ENCODE data around the gene MID1IP1.

Gene MID1IP1

GRCh38 chrX:38805432-38806389 lies 4.5 kb downstream of the MID1IP1 start:
- TF ChIP-seq NFIC (IDR thresholded peaks at IDR 0.05) (no peak), TCF12 (IDR thresholded peaks at IDR 0.05; ENCODE audit: low read depth) (no peak), EGR1 (IDR thresholded peaks at IDR 0.05) (no peak), FOXM1 (IDR thresholded peaks at IDR 0.05; ENCODE audit: borderline replicate concordance, low read depth) (no peak), TEAD4 (IDR thresholded peaks at IDR 0.05) (no peak), TAF1 (IDR thresholded peaks at IDR 0.05; ENCODE audit: low read depth) (no peak), USF1 (IDR thresholded peaks at IDR 0.05) (no peak), EP300 (IDR thresholded peaks at IDR 0.05; ENCODE audit: borderline replicate concordance) (no peak), CEBPB (IDR thresholded peaks at IDR 0.05) (no peak), RAD21 (IDR thresholded peaks at IDR 0.05; ENCODE audit: low read depth) (no peak), YY1 (IDR thresholded peaks at IDR 0.05; ENCODE audit: low read depth) (no peak), ZBTB7A (IDR thresholded peaks at IDR 0.05; ENCODE audit: low read depth) (no peak), CREB1 (IDR thresholded peaks at IDR 0.05; ENCODE audit: low read depth) (no peak)
- TF ChIP-seq, protein P1, sequence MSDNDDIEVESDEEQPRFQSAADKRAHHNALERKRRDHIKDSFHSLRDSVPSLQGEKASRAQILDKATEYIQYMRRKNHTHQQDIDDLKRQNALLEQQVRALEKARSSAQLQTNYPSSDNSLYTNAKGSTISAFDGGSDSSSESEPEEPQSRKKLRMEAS (IDR thresholded peaks at IDR 0.05) = no peak
- TF ChIP-seq, protein P2, sequence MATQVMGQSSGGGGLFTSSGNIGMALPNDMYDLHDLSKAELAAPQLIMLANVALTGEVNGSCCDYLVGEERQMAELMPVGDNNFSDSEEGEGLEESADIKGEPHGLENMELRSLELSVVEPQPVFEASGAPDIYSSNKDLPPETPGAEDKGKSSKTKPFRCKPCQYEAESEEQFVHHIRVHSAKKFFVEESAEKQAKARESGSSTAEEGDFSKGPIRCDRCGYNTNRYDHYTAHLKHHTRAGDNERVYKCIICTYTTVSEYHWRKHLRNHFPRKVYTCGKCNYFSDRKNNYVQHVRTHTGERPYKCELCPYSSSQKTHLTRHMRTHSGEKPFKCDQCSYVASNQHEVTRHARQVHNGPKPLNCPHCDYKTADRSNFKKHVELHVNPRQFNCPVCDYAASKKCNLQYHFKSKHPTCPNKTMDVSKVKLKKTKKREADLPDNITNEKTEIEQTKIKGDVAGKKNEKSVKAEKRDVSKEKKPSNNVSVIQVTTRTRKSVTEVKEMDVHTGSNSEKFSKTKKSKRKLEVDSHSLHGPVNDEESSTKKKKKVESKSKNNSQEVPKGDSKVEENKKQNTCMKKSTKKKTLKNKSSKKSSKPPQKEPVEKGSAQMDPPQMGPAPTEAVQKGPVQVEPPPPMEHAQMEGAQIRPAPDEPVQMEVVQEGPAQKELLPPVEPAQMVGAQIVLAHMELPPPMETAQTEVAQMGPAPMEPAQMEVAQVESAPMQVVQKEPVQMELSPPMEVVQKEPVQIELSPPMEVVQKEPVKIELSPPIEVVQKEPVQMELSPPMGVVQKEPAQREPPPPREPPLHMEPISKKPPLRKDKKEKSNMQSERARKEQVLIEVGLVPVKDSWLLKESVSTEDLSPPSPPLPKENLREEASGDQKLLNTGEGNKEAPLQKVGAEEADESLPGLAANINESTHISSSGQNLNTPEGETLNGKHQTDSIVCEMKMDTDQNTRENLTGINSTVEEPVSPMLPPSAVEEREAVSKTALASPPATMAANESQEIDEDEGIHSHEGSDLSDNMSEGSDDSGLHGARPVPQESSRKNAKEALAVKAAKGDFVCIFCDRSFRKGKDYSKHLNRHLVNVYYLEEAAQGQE (IDR thresholded peaks at IDR 0.05; ENCODE audit: low read depth) = no peak

- TF ChIP-seq, protein P1 (IDR thresholded peaks at IDR 0.05) = no peak
- no peak for TF ChIP-seq TCF12 (IDR thresholded peaks at IDR 0.05; ENCODE audit: low read depth)
- no peak for TF ChIP-seq YY1 (IDR thresholded peaks at IDR 0.05; ENCODE audit: low read depth)
- no peak for TF ChIP-seq TAF1 (IDR thresholded peaks at IDR 0.05; ENCODE audit: low read depth)
- TF ChIP-seq EGR1 (IDR thresholded peaks at IDR 0.05) = no peak
Measured at GRCh38 chrX:38806875-38807621, 5.8 kb downstream of the MID1IP1 start.

DNA sequence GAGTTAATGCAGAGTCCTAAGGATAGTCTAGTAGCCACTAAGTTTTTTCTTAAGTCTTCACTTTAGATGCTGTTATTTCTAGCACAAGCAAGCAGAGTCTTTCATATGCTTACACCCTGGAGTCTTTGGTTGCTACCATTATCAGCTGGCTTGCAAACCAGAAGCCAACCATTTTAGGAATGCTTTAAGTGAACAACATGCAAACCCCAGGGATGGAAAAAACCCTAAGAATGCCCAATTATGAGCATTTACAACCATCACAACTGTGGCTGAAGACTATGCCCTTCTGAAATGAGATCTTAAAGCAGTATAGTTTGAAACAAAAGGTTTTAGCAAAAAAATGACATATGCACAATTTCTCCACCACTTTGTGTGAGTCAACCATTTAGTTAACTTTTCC lies 6.6 kb downstream of the MID1IP1 start:
- TF ChIP-seq FOXM1 (IDR thresholded peaks at IDR 0.05; ENCODE audit: borderline replicate concordance, low read depth) (no peak), TAF1 (IDR thresholded peaks at IDR 0.05; ENCODE audit: low read depth) (no peak), USF1 (IDR thresholded peaks at IDR 0.05) (no peak), TEAD4 (IDR thresholded peaks at IDR 0.05) (no peak), EP300 (IDR thresholded peaks at IDR 0.05; ENCODE audit: borderline replicate concordance) (no peak), TCF12 (IDR thresholded peaks at IDR 0.05; ENCODE audit: low read depth) (no peak), RAD21 (IDR thresholded peaks at IDR 0.05; ENCODE audit: low read depth) (no peak), NFIC (IDR thresholded peaks at IDR 0.05) (no peak)
- TF ChIP-seq, protein P1 (IDR thresholded peaks at IDR 0.05) = no peak
- TF ChIP-seq, protein P2 (IDR thresholded peaks at IDR 0.05; ENCODE audit: low read depth) = no peak

- TF ChIP-seq FOXM1 (IDR thresholded peaks at IDR 0.05; ENCODE audit: borderline replicate concordance, low read depth) = no peak
- TF ChIP-seq TCF12 (IDR thresholded peaks at IDR 0.05; ENCODE audit: low read depth) = no peak
- TF ChIP-seq USF1 (IDR thresholded peaks at IDR 0.05) = no peak
- TF ChIP-seq EGR1 (IDR thresholded peaks at IDR 0.05) = no peak
- TF ChIP-seq RAD21 (IDR thresholded peaks at IDR 0.05; ENCODE audit: low read depth) = no peak
- TF ChIP-seq TEAD4 (IDR thresholded peaks at IDR 0.05) = no peak
- TF ChIP-seq, protein P2 (IDR thresholded peaks at IDR 0.05; ENCODE audit: low read depth) = no peak
- TF ChIP-seq, protein P1 (IDR thresholded peaks at IDR 0.05) = no peak
- TF ChIP-seq CEBPB (IDR thresholded peaks at IDR 0.05) = no peak
- TF ChIP-seq TAF1 (IDR thresholded peaks at IDR 0.05; ENCODE audit: low read depth) = no peak
- no peak for TF ChIP-seq CREB1 (IDR thresholded peaks at IDR 0.05; ENCODE audit: low read depth)
- no peak for TF ChIP-seq YY1 (IDR thresholded peaks at IDR 0.05; ENCODE audit: low read depth)
- no peak for TF ChIP-seq NFIC (IDR thresholded peaks at IDR 0.05)
- no peak for TF ChIP-seq EP300 (IDR thresholded peaks at IDR 0.05; ENCODE audit: borderline replicate concordance)
- TF ChIP-seq ZBTB7A (IDR thresholded peaks at IDR 0.05; ENCODE audit: low read depth) = no peak
Measured at GRCh38 chrX:38811515-38812243, 10.4 kb downstream of the MID1IP1 start.

Measured in Ishikawa (cell line).